ENCODE measurements around the gene CCDC121. TPM values are rescaled to one million over a fixed set of nuclear protein-coding genes. Genes with fewer than 3 reads are reported as not detected.
"Not testable (repeated sequence)": the region's sequence is repeated elsewhere in the genome, so short reads cannot be mapped to it uniquely, and the experiment has no call there.

The CCDC121 gene
- total and polyA plus RNA-seq, 7 donors = 1.6 to 8.6 (median 3.8) TPM

DNA sequence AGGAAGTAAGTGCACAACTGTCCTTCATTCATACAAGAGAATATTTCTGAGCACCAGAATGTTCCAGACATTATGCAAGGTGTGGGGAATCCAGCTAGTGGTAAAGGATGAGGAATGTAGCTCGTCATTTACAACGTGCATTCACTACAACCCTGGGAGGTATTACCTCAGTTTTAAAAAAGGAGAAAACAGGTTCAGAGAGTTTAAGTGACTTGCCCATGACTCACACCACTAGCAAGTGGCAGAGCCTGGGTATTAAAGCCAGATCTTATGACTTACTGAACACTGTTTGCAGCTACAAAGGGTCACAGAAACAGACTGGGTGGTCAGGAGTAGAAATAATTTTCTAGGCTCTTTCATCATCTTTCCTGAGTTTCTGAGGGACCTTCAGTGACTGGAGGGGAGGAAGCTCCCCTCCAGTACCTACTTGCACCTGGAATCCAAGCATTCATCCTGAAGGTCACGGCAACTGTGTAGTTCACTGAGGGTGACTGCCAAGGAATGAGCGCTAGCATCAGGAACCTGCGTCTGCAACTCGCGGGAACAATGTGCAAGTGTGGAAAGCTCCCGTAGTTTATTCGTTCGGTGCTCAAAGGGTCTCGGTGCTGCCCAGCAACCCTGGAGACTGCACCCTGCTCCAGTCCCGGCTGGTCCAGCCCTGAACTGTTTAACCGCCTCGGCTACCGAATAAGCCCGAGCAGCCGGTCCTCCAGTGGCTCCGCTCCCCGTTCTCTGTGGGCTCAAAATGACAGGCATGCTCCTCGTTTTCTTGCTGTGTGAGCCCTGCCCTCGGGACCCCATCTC lies 647 bp downstream of the CCDC121 start:
- no peaks in the 10 kb centered on the region for H3K9me3 ChIP-seq
- peaks cover 0 to 25% (median 18%) of the 10 kb centered on the region in 4 donors for H3K4me1 ChIP-seq
- peak overlapping the region; percentile 60 to 94 (median 70) for H3K4me3 ChIP-seq
- H3K27me3 ChIP-seq = no peaks in the 10 kb centered on the region
- 4 to 7% methylated on average over 21 of the region's 21 CpGs for WGBS, 2 donors
- H3K27ac ChIP-seq = peak overlapping the region; percentile 67 to 80 (median 76)
- intact Hi-C loops (cut with DNase I) = loop anchor here (5.0 kb wide), 1 partner anchor 136 kb away; no protein-coding TSS in a partner anchor
- TF ChIP-seq POLR2AphosphoS5 (IDR thresholded peaks at IDR 0.05) (no peak), POLR2A (IDR thresholded peaks at IDR 0.05) (no peak), EP300 (IDR thresholded peaks at IDR 0.05) (no peak)
- TF ChIP-seq, protein P1, sequence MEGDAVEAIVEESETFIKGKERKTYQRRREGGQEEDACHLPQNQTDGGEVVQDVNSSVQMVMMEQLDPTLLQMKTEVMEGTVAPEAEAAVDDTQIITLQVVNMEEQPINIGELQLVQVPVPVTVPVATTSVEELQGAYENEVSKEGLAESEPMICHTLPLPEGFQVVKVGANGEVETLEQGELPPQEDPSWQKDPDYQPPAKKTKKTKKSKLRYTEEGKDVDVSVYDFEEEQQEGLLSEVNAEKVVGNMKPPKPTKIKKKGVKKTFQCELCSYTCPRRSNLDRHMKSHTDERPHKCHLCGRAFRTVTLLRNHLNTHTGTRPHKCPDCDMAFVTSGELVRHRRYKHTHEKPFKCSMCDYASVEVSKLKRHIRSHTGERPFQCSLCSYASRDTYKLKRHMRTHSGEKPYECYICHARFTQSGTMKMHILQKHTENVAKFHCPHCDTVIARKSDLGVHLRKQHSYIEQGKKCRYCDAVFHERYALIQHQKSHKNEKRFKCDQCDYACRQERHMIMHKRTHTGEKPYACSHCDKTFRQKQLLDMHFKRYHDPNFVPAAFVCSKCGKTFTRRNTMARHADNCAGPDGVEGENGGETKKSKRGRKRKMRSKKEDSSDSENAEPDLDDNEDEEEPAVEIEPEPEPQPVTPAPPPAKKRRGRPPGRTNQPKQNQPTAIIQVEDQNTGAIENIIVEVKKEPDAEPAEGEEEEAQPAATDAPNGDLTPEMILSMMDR (IDR thresholded peaks at IDR 0.05) = no peak
- H3K36me3 ChIP-seq = peaks cover 0 to 41% (median 16%) of the 10 kb centered on the region in 4 donors
- no peak for DNase-seq

DNA sequence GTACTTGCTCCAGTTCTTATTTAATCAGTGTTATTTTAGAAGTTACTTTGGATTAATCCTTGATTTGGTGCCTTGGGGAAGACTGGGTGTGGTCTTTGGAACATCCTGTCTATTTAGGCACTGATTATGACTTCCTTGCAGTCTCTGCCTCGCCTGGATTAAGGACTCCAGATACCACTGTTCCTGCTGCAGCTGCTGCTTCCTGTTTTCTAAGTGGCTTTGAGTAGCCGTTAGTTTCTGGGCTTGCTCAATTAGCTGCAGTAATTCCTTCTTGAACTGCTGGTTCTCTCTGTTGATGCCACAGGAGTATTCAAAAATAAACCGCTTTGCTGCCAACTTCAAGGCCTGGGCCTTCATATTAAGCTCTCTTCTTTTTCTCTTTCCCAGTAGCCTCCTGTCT lies 1.9 kb downstream of the CCDC121 start:
- intact Hi-C loops (cut with DNase I) = loop anchor here (5.0 kb wide), 1 partner anchor 135 kb away; no protein-coding TSS in a partner anchor
- WGBS, 2 donors = 42 to 54% methylated on average over 3 of the region's 3 CpGs
- not testable (repeated sequence) for H3K4me3 ChIP-seq, DNase-seq, H3K9me3 ChIP-seq, H3K27me3 ChIP-seq
- Histone ChIP-seq H3K36me3 (peaks cover 0 to 41% (median 15%) of the 10 kb centered on the region in 4 donors), H3K4me1 (peaks cover 0 to 25% (median 18%) of the 10 kb centered on the region in 4 donors), H3K27ac (peak overlapping the region in 2 of 4 donors; percentile 17 to 80)

GRCh38 chr2:27626323-27626722 lies 2.5 kb downstream of the CCDC121 start:
- not testable (repeated sequence) for DNase-seq, H3K9me3 ChIP-seq, H3K27me3 ChIP-seq, H3K4me3 ChIP-seq
- H3K36me3 ChIP-seq = peaks cover 4 to 41% (median 14%) of the 10 kb centered on the region in 4 donors
- intact Hi-C loops (cut with DNase I) = loop anchor here (5.0 kb wide), 1 partner anchor 134 kb away; no protein-coding TSS in a partner anchor
- peak overlapping the region in 2 of 4 donors; percentile 17 to 80 for H3K27ac ChIP-seq
- WGBS, 2 donors = 91 to 92% methylated on average over 1 of the region's 1 CpG
- peaks cover 0 to 25% (median 18%) of the 10 kb centered on the region in 4 donors for H3K4me1 ChIP-seq

DNA sequence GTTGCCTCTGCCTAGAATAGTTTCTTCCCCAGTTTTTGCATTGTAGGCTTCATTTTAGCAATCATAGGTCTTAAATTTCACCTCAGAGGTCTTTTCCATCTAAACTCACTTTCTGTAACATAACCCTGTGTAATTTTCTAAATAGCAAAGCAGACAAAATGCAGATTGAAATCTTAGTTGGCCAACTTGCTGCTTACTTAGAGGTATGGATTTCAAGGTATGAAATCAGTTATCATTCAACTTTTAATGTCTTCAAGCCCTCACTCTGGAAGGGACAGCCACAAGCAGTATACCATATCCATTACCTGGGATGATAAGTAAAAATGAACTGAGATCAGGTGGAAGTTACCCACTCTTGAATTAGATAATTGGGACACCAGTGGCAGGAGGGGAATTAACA lies 3.9 kb downstream of the CCDC121 start:
- intact Hi-C loops (cut with DNase I) = loop anchor here (5.0 kb wide), 1 partner anchor 133 kb away; no protein-coding TSS in a partner anchor
- Histone ChIP-seq H3K9me3 (no peaks in the 10 kb centered on the region), H3K4me3 (no peak overlapping the region), H3K4me1 (peaks cover 0 to 23% (median 14%) of the 10 kb centered on the region in 4 donors), H3K36me3 (peaks cover 7 to 44% (median 15%) of the 10 kb centered on the region in 4 donors), H3K27ac (no peak overlapping the region), H3K27me3 (no peaks in the 10 kb centered on the region)
- TF ChIP-seq, protein P1 (IDR thresholded peaks at IDR 0.05) = no peak
- TF ChIP-seq POLR2AphosphoS5 (IDR thresholded peaks at IDR 0.05) (no peak), EP300 (IDR thresholded peaks at IDR 0.05) (no peak), POLR2A (IDR thresholded peaks at IDR 0.05) (no peak)
- DNase-seq = no peak

- intact Hi-C loops (cut with DNase I) = no loop called here
- TF ChIP-seq, protein P1 (IDR thresholded peaks at IDR 0.05) = no peak
- TF ChIP-seq POLR2A (IDR thresholded peaks at IDR 0.05) (no peak), POLR2AphosphoS5 (IDR thresholded peaks at IDR 0.05) (no peak), EP300 (IDR thresholded peaks at IDR 0.05) (no peak)
- no peak for DNase-seq
- peaks cover 0 to 10% (median 4%) of the 10 kb centered on the region in 4 donors for H3K4me1 ChIP-seq
- H3K27me3 ChIP-seq = no peaks in the 10 kb centered on the region
- no peaks in the 10 kb centered on the region for H3K9me3 ChIP-seq
- WGBS, 2 donors = 90 to 93% methylated on average over 3 of the region's 3 CpGs
- no peak overlapping the region for H3K27ac ChIP-seq
- peaks cover 7 to 64% (median 26%) of the 10 kb centered on the region in 4 donors for H3K36me3 ChIP-seq
- no peak overlapping the region for H3K4me3 ChIP-seq
Observed at GRCh38 chr2:27622921-27623384, 5.9 kb downstream of the CCDC121 start.
